GM12891 (cell line): ENCODE measurements around the gene TENM4.

Experiments
- PAX5 ChIP-seq: IDR thresholded peaks from 2 replicates; pipeline ENCODE4 v1.6.1; 2011; ENCODE audit warnings: low read length, moderate library complexity, mild to moderate bottlenecking; ENCODE audit not compliant: insufficient read depth, severe bottlenecking
- POLR2A ChIP-seq: IDR thresholded peaks from 2 replicates; pipeline ENCODE4 v1.6.1; 2011; ENCODE audit warnings: low read depth, low read length, control low read depth
- POLR2AphosphoS5 ChIP-seq: IDR thresholded peaks from 2 replicates; pipeline ENCODE4 v1.6.1; 2011; ENCODE audit warnings: low read depth, low read length, control low read depth
- TAF1 ChIP-seq: IDR thresholded peaks from 2 replicates; pipeline ENCODE4 v1.6.1; 2011; ENCODE audit warnings: low read depth, low read length, control low read depth

DNA sequence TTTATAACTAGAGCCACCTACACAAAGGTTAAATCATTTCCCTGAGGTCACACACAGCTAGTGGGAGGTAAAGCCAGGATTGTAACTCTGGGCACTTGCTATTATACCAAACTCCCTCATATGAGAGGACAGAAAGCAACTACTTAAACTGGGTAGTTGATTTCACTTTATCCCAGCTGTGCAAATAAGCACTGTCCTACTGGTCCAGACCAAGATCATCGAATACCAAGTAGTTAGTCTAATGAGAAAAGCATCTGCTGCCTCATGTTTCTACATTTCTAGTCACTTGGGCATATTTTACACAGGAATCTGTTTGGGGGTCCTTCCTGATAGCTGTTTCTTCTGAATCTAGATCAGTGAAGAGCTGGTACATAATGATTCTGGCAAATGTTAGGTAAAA, 687.5 kb downstream of the TENM4 start:
- TF ChIP-seq POLR2A (no peak), POLR2AphosphoS5 (no peak), TAF1 (no peak), PAX5 (no peak)
